ENCODE measurements around the gene SETD4.

The SETD4 gene

GRCh38 chr21:36039861-36040260, 20.5 kb downstream of the SETD4 start:
- Histone ChIP-seq H3K9me3 (ENCODE audit: control extremely low read depth in 1 of 5, control insufficient read depth in 4 of 5, insufficient read depth in 2 of 5, low read depth in 1 of 5, low read length in 4 of 5) (no peaks in the 10 kb centered on the region), H3K27me3 (replicated peaks in 2 of 5; ENCODE audit: control insufficient read depth in 4 of 5, insufficient read depth in 5 of 5, low read length in 4 of 5) (no peaks in the 10 kb centered on the region), H3K4me1 (ENCODE audit: control extremely low read depth in 1 of 4, control insufficient read depth in 4 of 4, insufficient read depth in 4 of 4, low read length in 3 of 4) (no peaks in the 10 kb centered on the region), H3K36me3 (ENCODE audit: control insufficient read depth in 4 of 4, insufficient read depth in 4 of 4, low read length in 3 of 4) (peaks cover 25 to 78% (median 51%) of the 10 kb centered on the region in 4 experiments), H3K27ac (ENCODE audit: insufficient read depth in 1 of 2, low read depth in 1 of 2, low read length in 2 of 2, poor library complexity in 1 of 2, severe bottlenecking in 2 of 2) (no peak overlapping the region), H3K4me3 (ENCODE audit: control insufficient read depth in 1 of 7, extremely low read depth in 1 of 7, insufficient read depth in 4 of 7, low read depth in 2 of 7, low read length in 6 of 7) (no peak overlapping the region)
- CTCF ChIA-PET: interaction anchor here (1.1 to 1.2 kb wide), 2 partner anchors 9 to 15 kb away, joined by 3 read pairs; no protein-coding TSS in a partner anchor
- POLR2A ChIA-PET: no interaction called here
- 91% methylated on average over 4 of the region's 6 CpGs for WGBS (ENCODE audit: insufficient coverage)
- DNase-seq: no peak

GRCh38 chr21:36038701-36039497, 21.4 kb downstream of the SETD4 start:
- CTCF ChIA-PET: interaction anchor here (0.5 to 1.1 kb wide), 2 partner anchors 10 to 24 kb away, joined by 3 to 4 read pairs; no protein-coding TSS in a partner anchor
- DNase-seq: no peak
- no peaks in the 10 kb centered on the region for H3K27me3 ChIP-seq (replicated peaks in 2 of 5; ENCODE audit: control insufficient read depth in 4 of 5, insufficient read depth in 5 of 5, low read length in 4 of 5)
- peaks cover 21 to 75% (median 52%) of the 10 kb centered on the region in 4 experiments for H3K36me3 ChIP-seq (ENCODE audit: control insufficient read depth in 4 of 4, insufficient read depth in 4 of 4, low read length in 3 of 4)
- H3K27ac ChIP-seq (ENCODE audit: insufficient read depth in 1 of 2, low read depth in 1 of 2, low read length in 2 of 2, poor library complexity in 1 of 2, severe bottlenecking in 2 of 2): no peak overlapping the region
- H3K4me3 ChIP-seq (ENCODE audit: control insufficient read depth in 1 of 7, extremely low read depth in 1 of 7, insufficient read depth in 4 of 7, low read depth in 2 of 7, low read length in 6 of 7): no peak overlapping the region
- no peaks in the 10 kb centered on the region for H3K9me3 ChIP-seq (ENCODE audit: control extremely low read depth in 1 of 5, control insufficient read depth in 4 of 5, insufficient read depth in 2 of 5, low read depth in 1 of 5, low read length in 4 of 5)
- WGBS (ENCODE audit: insufficient coverage): 96% methylated on average over 12 of the region's 17 CpGs
- no peaks in the 10 kb centered on the region for H3K4me1 ChIP-seq (ENCODE audit: control extremely low read depth in 1 of 4, control insufficient read depth in 4 of 4, insufficient read depth in 4 of 4, low read length in 3 of 4)
- POLR2A ChIA-PET: no interaction called here

- CTCF ChIA-PET: interaction anchor here (0.8 to 3.0 kb wide), 4 partner anchors 11 to 77 kb away, joined by 3 to 9 read pairs (median 4); no protein-coding TSS in a partner anchor
- Histone ChIP-seq H3K27me3 (replicated peaks in 2 of 5; ENCODE audit: control insufficient read depth in 4 of 5, insufficient read depth in 5 of 5, low read length in 4 of 5) (no peaks in the 10 kb centered on the region), H3K4me3 (ENCODE audit: control insufficient read depth in 1 of 7, extremely low read depth in 1 of 7, insufficient read depth in 4 of 7, low read depth in 2 of 7, low read length in 6 of 7) (no peak overlapping the region), H3K36me3 (ENCODE audit: control insufficient read depth in 4 of 4, insufficient read depth in 4 of 4, low read length in 3 of 4) (peaks cover 12 to 54% (median 38%) of the 10 kb centered on the region in 4 experiments), H3K4me1 (ENCODE audit: control extremely low read depth in 1 of 4, control insufficient read depth in 4 of 4, insufficient read depth in 4 of 4, low read length in 3 of 4) (no peaks in the 10 kb centered on the region), H3K27ac (ENCODE audit: insufficient read depth in 1 of 2, low read depth in 1 of 2, low read length in 2 of 2, poor library complexity in 1 of 2, severe bottlenecking in 2 of 2) (no peak overlapping the region), H3K9me3 (ENCODE audit: control extremely low read depth in 1 of 5, control insufficient read depth in 4 of 5, insufficient read depth in 2 of 5, low read depth in 1 of 5, low read length in 4 of 5) (no peaks in the 10 kb centered on the region)
- DNase-seq: peak; percentile 16 to 73 (median 59)
- POLR2A ChIA-PET: no interaction called here
- 86% methylated on average over 9 of the region's 10 CpGs for WGBS (ENCODE audit: insufficient coverage)
Observed at GRCh38 chr21:36035381-36035791, 24.9 kb downstream of the SETD4 start.

- DNase-seq: no peak
- Histone ChIP-seq H3K9me3 (ENCODE audit: control extremely low read depth in 1 of 5, control insufficient read depth in 4 of 5, insufficient read depth in 2 of 5, low read depth in 1 of 5, low read length in 4 of 5) (no peaks in the 10 kb centered on the region), H3K27me3 (replicated peaks in 2 of 5; ENCODE audit: control insufficient read depth in 4 of 5, insufficient read depth in 5 of 5, low read length in 4 of 5) (no peaks in the 10 kb centered on the region), H3K27ac (ENCODE audit: insufficient read depth in 1 of 2, low read depth in 1 of 2, low read length in 2 of 2, poor library complexity in 1 of 2, severe bottlenecking in 2 of 2) (no peak overlapping the region), H3K4me1 (ENCODE audit: control extremely low read depth in 1 of 4, control insufficient read depth in 4 of 4, insufficient read depth in 4 of 4, low read length in 3 of 4) (no peaks in the 10 kb centered on the region), H3K4me3 (ENCODE audit: control insufficient read depth in 1 of 7, extremely low read depth in 1 of 7, insufficient read depth in 4 of 7, low read depth in 2 of 7, low read length in 6 of 7) (no peak overlapping the region), H3K36me3 (ENCODE audit: control insufficient read depth in 4 of 4, insufficient read depth in 4 of 4, low read length in 3 of 4) (peaks cover 9 to 44% (median 30%) of the 10 kb centered on the region in 4 experiments)
- WGBS (ENCODE audit: insufficient coverage): 86% methylated on average over 11 of the region's 16 CpGs
- ChIA-PET POLR2A (no interaction called here), CTCF (interaction anchor here (1.2 to 3.0 kb wide), 2 partner anchors 13 to 70 kb away, joined by 3 to 9 read pairs; no protein-coding TSS in a partner anchor)
Observed at GRCh38 chr21:36034211-36034913, 26.0 kb downstream of the SETD4 start.

GRCh38 chr21:36032647-36033406, 27.5 kb downstream of the SETD4 start:
- Histone ChIP-seq H3K36me3 (ENCODE audit: control insufficient read depth in 4 of 4, insufficient read depth in 4 of 4, low read length in 3 of 4) (peaks cover 4 to 29% (median 20%) of the 10 kb centered on the region in 4 experiments), H3K4me1 (ENCODE audit: control extremely low read depth in 1 of 4, control insufficient read depth in 4 of 4, insufficient read depth in 4 of 4, low read length in 3 of 4) (peaks cover 0 to 3% (median 0%) of the 10 kb centered on the region in 4 experiments), H3K4me3 (ENCODE audit: control insufficient read depth in 1 of 7, extremely low read depth in 1 of 7, insufficient read depth in 4 of 7, low read depth in 2 of 7, low read length in 6 of 7) (no peak overlapping the region), H3K27ac (ENCODE audit: insufficient read depth in 1 of 2, low read depth in 1 of 2, low read length in 2 of 2, poor library complexity in 1 of 2, severe bottlenecking in 2 of 2) (no peak overlapping the region), H3K9me3 (ENCODE audit: control extremely low read depth in 1 of 5, control insufficient read depth in 4 of 5, insufficient read depth in 2 of 5, low read depth in 1 of 5, low read length in 4 of 5) (no peaks in the 10 kb centered on the region), H3K27me3 (replicated peaks in 2 of 5; ENCODE audit: control insufficient read depth in 4 of 5, insufficient read depth in 5 of 5, low read length in 4 of 5) (no peaks in the 10 kb centered on the region)
- no peak for DNase-seq
- WGBS (ENCODE audit: insufficient coverage): 96% methylated on average over 15 of the region's 28 CpGs
- ChIA-PET POLR2A (no interaction called here), CTCF (no interaction called here)

GRCh38 chr21:36030581-36031189, 29.6 kb downstream of the SETD4 start:
- Histone ChIP-seq H3K36me3 (ENCODE audit: control insufficient read depth in 4 of 4, insufficient read depth in 4 of 4, low read length in 3 of 4) (peaks cover 0 to 18% (median 15%) of the 10 kb centered on the region in 4 experiments), H3K27ac (ENCODE audit: insufficient read depth in 1 of 2, low read depth in 1 of 2, low read length in 2 of 2, poor library complexity in 1 of 2, severe bottlenecking in 2 of 2) (no peak overlapping the region), H3K4me3 (ENCODE audit: control insufficient read depth in 1 of 7, extremely low read depth in 1 of 7, insufficient read depth in 4 of 7, low read depth in 2 of 7, low read length in 6 of 7) (no peak overlapping the region), H3K9me3 (ENCODE audit: control extremely low read depth in 1 of 5, control insufficient read depth in 4 of 5, insufficient read depth in 2 of 5, low read depth in 1 of 5, low read length in 4 of 5) (no peaks in the 10 kb centered on the region), H3K27me3 (replicated peaks in 2 of 5; ENCODE audit: control insufficient read depth in 4 of 5, insufficient read depth in 5 of 5, low read length in 4 of 5) (no peaks in the 10 kb centered on the region), H3K4me1 (ENCODE audit: control extremely low read depth in 1 of 4, control insufficient read depth in 4 of 4, insufficient read depth in 4 of 4, low read length in 3 of 4) (peaks cover 0 to 3% (median 0%) of the 10 kb centered on the region in 4 experiments)
- WGBS (ENCODE audit: insufficient coverage): 84% methylated on average over 14 of the region's 16 CpGs
- DNase-seq: no peak
- CTCF ChIA-PET: interaction anchor here (0.7 to 2.0 kb wide), 7 partner anchors 66 to 1343 kb away, joined by 3 to 5 read pairs (median 3); no protein-coding TSS in a partner anchor
- POLR2A ChIA-PET: no interaction called here

Measured in common myeloid progenitor, CD34-positive (primary cell).